Measurements from ENCODE around the gene HABP2. TPM values are rescaled to one million over a fixed set of nuclear protein-coding genes. Genes with fewer than 3 reads are reported as not detected.

HABP2 gene
- total RNA-seq, 1 donor, result not detected

GRCh38 chr10:113516061-113516460 lies 36.8 kb upstream of the HABP2 start:
- DNase-seq (ENCODE audit: low read depth), result no peak
- TF ChIP-seq, protein P1, sequence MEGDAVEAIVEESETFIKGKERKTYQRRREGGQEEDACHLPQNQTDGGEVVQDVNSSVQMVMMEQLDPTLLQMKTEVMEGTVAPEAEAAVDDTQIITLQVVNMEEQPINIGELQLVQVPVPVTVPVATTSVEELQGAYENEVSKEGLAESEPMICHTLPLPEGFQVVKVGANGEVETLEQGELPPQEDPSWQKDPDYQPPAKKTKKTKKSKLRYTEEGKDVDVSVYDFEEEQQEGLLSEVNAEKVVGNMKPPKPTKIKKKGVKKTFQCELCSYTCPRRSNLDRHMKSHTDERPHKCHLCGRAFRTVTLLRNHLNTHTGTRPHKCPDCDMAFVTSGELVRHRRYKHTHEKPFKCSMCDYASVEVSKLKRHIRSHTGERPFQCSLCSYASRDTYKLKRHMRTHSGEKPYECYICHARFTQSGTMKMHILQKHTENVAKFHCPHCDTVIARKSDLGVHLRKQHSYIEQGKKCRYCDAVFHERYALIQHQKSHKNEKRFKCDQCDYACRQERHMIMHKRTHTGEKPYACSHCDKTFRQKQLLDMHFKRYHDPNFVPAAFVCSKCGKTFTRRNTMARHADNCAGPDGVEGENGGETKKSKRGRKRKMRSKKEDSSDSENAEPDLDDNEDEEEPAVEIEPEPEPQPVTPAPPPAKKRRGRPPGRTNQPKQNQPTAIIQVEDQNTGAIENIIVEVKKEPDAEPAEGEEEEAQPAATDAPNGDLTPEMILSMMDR (IDR thresholded peaks at IDR 0.05; ENCODE audit: insufficient read depth, low read depth, low read length), result no peak
- no peak overlapping the region for H3K4me3 ChIP-seq (ENCODE audit: low read depth, low read length)

DNA sequence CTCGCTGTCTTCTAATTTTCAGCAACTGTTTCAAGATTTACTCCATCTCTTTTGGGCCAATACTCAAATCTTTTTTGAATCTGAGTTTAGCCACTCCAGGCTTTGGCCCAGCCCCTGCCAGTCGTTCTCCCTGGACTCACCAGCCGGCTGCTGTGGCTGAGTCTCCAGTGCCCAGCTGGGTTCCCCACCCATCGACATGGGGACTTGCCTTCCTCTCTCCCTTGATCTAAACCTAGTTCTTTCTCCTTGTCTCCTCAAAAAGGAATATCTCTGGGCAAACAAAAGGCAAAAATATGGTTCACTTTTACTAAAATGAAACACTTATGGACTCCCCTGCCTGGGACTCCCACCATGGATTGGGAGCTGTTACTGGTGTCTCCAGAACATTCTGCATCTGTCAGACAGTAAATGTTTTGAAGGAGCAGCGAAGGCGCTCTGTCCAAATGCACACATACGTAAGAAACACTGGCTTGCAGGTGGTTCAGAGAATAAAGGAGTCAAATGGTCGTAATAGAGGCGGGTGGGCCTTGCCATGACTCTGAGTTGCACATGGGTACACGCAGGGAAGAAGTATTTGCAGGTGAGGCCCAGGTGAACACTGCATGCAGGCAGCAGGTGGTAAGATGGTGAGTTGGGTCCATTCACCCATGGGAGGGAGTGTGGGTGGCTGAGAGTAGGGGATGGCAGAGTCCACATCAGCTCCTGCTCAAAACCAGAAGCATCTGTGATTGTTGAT lies 35.5 kb upstream of the HABP2 start:
- no peak overlapping the region for H3K4me3 ChIP-seq (ENCODE audit: low read depth, low read length)
- TF ChIP-seq, protein P1 (IDR thresholded peaks at IDR 0.05; ENCODE audit: insufficient read depth, low read depth, low read length), result no peak
- DNase-seq (ENCODE audit: low read depth), result no peak

- DNase-seq (ENCODE audit: low read depth), result no peak
- TF ChIP-seq, protein P1 (IDR thresholded peaks at IDR 0.05; ENCODE audit: insufficient read depth, low read depth, low read length), result no peak
- H3K4me3 ChIP-seq (ENCODE audit: low read depth, low read length), result no peak overlapping the region
Observed at GRCh38 chr10:113517901-113518260, 35.0 kb upstream of the HABP2 start.

DNA sequence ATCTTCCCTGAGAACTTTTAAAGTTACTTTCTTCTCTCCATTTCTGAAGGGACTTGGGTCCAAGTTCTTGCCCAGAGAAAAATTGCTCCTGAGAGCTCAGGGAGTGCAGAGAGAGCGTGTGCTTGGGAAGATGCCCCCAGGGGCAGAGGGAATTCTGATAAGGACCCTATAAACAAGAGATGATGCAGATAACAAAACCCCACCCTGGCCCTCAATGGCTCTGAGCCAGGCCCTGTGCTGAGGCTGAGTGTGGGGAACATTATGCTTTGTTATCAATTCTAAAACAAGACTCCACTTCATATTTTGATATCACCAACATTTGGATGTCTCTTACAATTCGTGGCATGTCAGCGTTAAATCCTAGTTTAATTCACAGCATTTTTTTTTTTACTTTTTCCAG lies 34.4 kb upstream of the HABP2 start:
- TF ChIP-seq, protein P1 (IDR thresholded peaks at IDR 0.05; ENCODE audit: insufficient read depth, low read depth, low read length), result no peak
- no peak for DNase-seq (ENCODE audit: low read depth)
- no peak overlapping the region for H3K4me3 ChIP-seq (ENCODE audit: low read depth, low read length)

GRCh38 chr10:113518816-113519591 lies 33.8 kb upstream of the HABP2 start:
- no peak for DNase-seq (ENCODE audit: low read depth)
- TF ChIP-seq, protein P1 (IDR thresholded peaks at IDR 0.05; ENCODE audit: insufficient read depth, low read depth, low read length), result no peak
- no peak overlapping the region for H3K4me3 ChIP-seq (ENCODE audit: low read depth, low read length)

GRCh38 chr10:113519681-113520115 lies 33.2 kb upstream of the HABP2 start:
- DNase-seq (ENCODE audit: low read depth), result no peak
- TF ChIP-seq, protein P1 (IDR thresholded peaks at IDR 0.05; ENCODE audit: insufficient read depth, low read depth, low read length), result no peak

More at GRCh38 chr10:113519681-113520115, 33.2 kb upstream of the HABP2 start:
- no peak overlapping the region for H3K4me3 ChIP-seq (ENCODE audit: low read depth, low read length)

Measured in fibroblast of villous mesenchyme (primary cell).